Measurements from ENCODE around the gene EIF4B. TPM values are rescaled to one million over a fixed set of nuclear protein-coding genes. Genes with fewer than 3 reads are reported as not detected.

EIF4B gene
- total RNA-seq, 2 donors from 2014 or later, result 355 to 389 TPM

GRCh38 chr12:53039851-53040250, 33.6 kb downstream of the EIF4B start:
- DNase-seq, result no peak
- ATAC-seq, result no peak

GRCh38 chr12:53042607-53043454, 36.6 kb downstream of the EIF4B start:
- intact Hi-C loops (cut with DNase I, micrococcal nuclease), result no loop called here
- ATAC-seq (no peak), DNase-seq (no peak)

More at GRCh38 chr12:53039851-53040250, 33.6 kb downstream of the EIF4B start:
- intact Hi-C loops (cut with DNase I, micrococcal nuclease), result no loop called here

GRCh38 chr12:53044052-53044581, 37.9 kb downstream of the EIF4B start:
- DNase-seq, result peak; percentile 36 to 44
- ATAC-seq, result peak; percentile 14
- intact Hi-C loops (cut with DNase I, micrococcal nuclease), result no loop called here

GRCh38 chr12:53044896-53045695, 38.8 kb downstream of the EIF4B start:
- no peak for ATAC-seq
- intact Hi-C loops (cut with DNase I, micrococcal nuclease), result no loop called here
- no peak for DNase-seq

- no peak for ATAC-seq
- DNase-seq, result no peak
- intact Hi-C loops (cut with DNase I, micrococcal nuclease), result no loop called here
These were observed 39.4 kb downstream of the EIF4B start for GRCh38 chr12:53045696-53046045.

GRCh38 chr12:53046655-53047220, 40.5 kb downstream of the EIF4B start:
- intact Hi-C loops (cut with DNase I, micrococcal nuclease), result no loop called here
- DNase-seq, result peak; percentile 81 to 87

GRCh38 chr12:53047221-53048032, 41.2 kb downstream of the EIF4B start:
- DNase-seq, result peak; percentile 79 to 84
- intact Hi-C loops (cut with DNase I, micrococcal nuclease), result no loop called here
- peak; percentile 42 for ATAC-seq

More at GRCh38 chr12:53046655-53047220, 40.5 kb downstream of the EIF4B start:
- ATAC-seq, result peak; percentile 42

GRCh38 chr12:53048033-53048779, 42.0 kb downstream of the EIF4B start:
- intact Hi-C loops (cut with DNase I, micrococcal nuclease), result no loop called here
- DNase-seq (peak; percentile 60 to 75), ATAC-seq (peak; percentile 10)

GRCh38 chr12:53048780-53049401, 42.6 kb downstream of the EIF4B start:
- DNase-seq, result peak; percentile 64 to 76
- no peak for ATAC-seq
- intact Hi-C loops (cut with DNase I, micrococcal nuclease), result no loop called here

GRCh38 chr12:53049571-53050318, 43.5 kb downstream of the EIF4B start, which contains the start of gene TNS2:
TNS2 (plus strand) TSS chr12:53050065; CDS start chr12:53050186, 121 bp downstream.
- intact Hi-C loops (cut with DNase I, micrococcal nuclease), result no loop called here
- peak; percentile 13 for ATAC-seq
- peak; percentile 74 to 85 for DNase-seq

GRCh38 chr12:53050426-53051057, 44.3 kb downstream of the EIF4B start:
- intact Hi-C loops (cut with DNase I, micrococcal nuclease), result no loop called here
- no peak for DNase-seq
- no peak for ATAC-seq

GRCh38 chr12:53051058-53051880, 45.0 kb downstream of the EIF4B start:
- peak; percentile 45 to 82 for DNase-seq

GRCh38 chr12:53051881-53052412, 45.7 kb downstream of the EIF4B start:
- no peak for ATAC-seq
- intact Hi-C loops (cut with DNase I, micrococcal nuclease), result no loop called here
- no peak for DNase-seq

More at GRCh38 chr12:53051058-53051880, 45.0 kb downstream of the EIF4B start:
- intact Hi-C loops (cut with DNase I, micrococcal nuclease), result no loop called here
- ATAC-seq, result no peak

GRCh38 chr12:53052419-53053217, 46.4 kb downstream of the EIF4B start:
- ATAC-seq, result peak; percentile 42
- peak; percentile 89 to 95 for DNase-seq
- intact Hi-C loops (cut with DNase I, micrococcal nuclease), result no loop called here

Data from left colon (tissue), 2 donors.